ENCODE data around the gene CGB7.
"Not testable (repeated sequence)": the region's sequence is repeated elsewhere in the genome, so short reads cannot be mapped to it uniquely, and the experiment has no call there.

The CGB7 gene

GRCh38 chr19:49020931-49021895, 36.3 kb downstream of the CGB7 start:
- DNase-seq (ENCODE audit: insufficient read length, low spot score) (no peak), FAIRE-seq (no peak)
- TF ChIP-seq POLR2AphosphoS5 (IDR thresholded peaks at IDR 0.05; ENCODE audit: low read depth, low read length), result no peak
- no peak for TF ChIP-seq SPI1 (IDR thresholded peaks at IDR 0.05; ENCODE audit: low read depth, low read length)
- no peak for TF ChIP-seq PAX5 (IDR thresholded peaks at IDR 0.05; ENCODE audit: insufficient read depth, low read length, severe bottlenecking)
- TF ChIP-seq POU2F2 (IDR thresholded peaks at IDR 0.05; ENCODE audit: low read depth, low read length), result no peak
- TF ChIP-seq TAF1 (IDR thresholded peaks at IDR 0.05; ENCODE audit: low read depth, low read length), result no peak

GRCh38 chr19:49020342-49020741, 37.2 kb downstream of the CGB7 start:
- no peak for FAIRE-seq
- no peak for TF ChIP-seq PAX5 (IDR thresholded peaks at IDR 0.05; ENCODE audit: insufficient read depth, low read length, severe bottlenecking)
- TF ChIP-seq POLR2AphosphoS5 (IDR thresholded peaks at IDR 0.05; ENCODE audit: low read depth, low read length), result no peak
- no peak for TF ChIP-seq POLR2A (IDR thresholded peaks at IDR 0.05; ENCODE audit: low read depth, low read length)
- TF ChIP-seq SPI1 (IDR thresholded peaks at IDR 0.05; ENCODE audit: low read depth, low read length), result no peak
- no peak for TF ChIP-seq TAF1 (IDR thresholded peaks at IDR 0.05; ENCODE audit: low read depth, low read length)
- TF ChIP-seq POU2F2 (IDR thresholded peaks at IDR 0.05; ENCODE audit: low read depth, low read length), result no peak

GRCh38 chr19:49019242-49019932, 38.2 kb downstream of the CGB7 start:
- no peak for TF ChIP-seq TAF1 (IDR thresholded peaks at IDR 0.05; ENCODE audit: low read depth, low read length)
- no peak for TF ChIP-seq POU2F2 (IDR thresholded peaks at IDR 0.05; ENCODE audit: low read depth, low read length)
- no peak for TF ChIP-seq POLR2AphosphoS5 (IDR thresholded peaks at IDR 0.05; ENCODE audit: low read depth, low read length)
- TF ChIP-seq SPI1 (IDR thresholded peaks at IDR 0.05; ENCODE audit: low read depth, low read length), result no peak
- no peak for TF ChIP-seq POLR2A (IDR thresholded peaks at IDR 0.05; ENCODE audit: low read depth, low read length)
- no peak for FAIRE-seq
- no peak for DNase-seq (ENCODE audit: insufficient read length, low spot score)

More at GRCh38 chr19:49020342-49020741, 37.2 kb downstream of the CGB7 start:
- no peak for DNase-seq (ENCODE audit: insufficient read length, low spot score)

GRCh38 chr19:49018388-49019241, 38.9 kb downstream of the CGB7 start:
- FAIRE-seq, result peak; percentile 13
- DNase-seq (ENCODE audit: insufficient read length, low spot score), result not testable (repeated sequence)

GRCh38 chr19:49017666-49018351, 39.7 kb downstream of the CGB7 start:
- peak; percentile 45 for FAIRE-seq
- no peak for TF ChIP-seq TAF1 (IDR thresholded peaks at IDR 0.05; ENCODE audit: low read depth, low read length)
- DNase-seq (ENCODE audit: insufficient read length, low spot score), result peak; percentile 89

- DNase-seq (ENCODE audit: insufficient read length, low spot score) (no peak), FAIRE-seq (no peak)
- TF ChIP-seq POLR2AphosphoS5 (IDR thresholded peaks at IDR 0.05; ENCODE audit: low read depth, low read length) (no peak), TAF1 (IDR thresholded peaks at IDR 0.05; ENCODE audit: low read depth, low read length) (no peak), PAX5 (IDR thresholded peaks at IDR 0.05; ENCODE audit: insufficient read depth, low read length, severe bottlenecking) (no peak)
These were observed 40.4 kb downstream of the CGB7 start, which contains the start of gene LHB for GRCh38 chr19:49017041-49017665. TSS of gene LHB (minus strand) at chr19:49017091. CDS start at chr19:49017081, 10 bp downstream.

- TF ChIP-seq POLR2A (IDR thresholded peaks at IDR 0.05; ENCODE audit: low read depth, low read length) (no peak), PAX5 (IDR thresholded peaks at IDR 0.05; ENCODE audit: insufficient read depth, low read length, severe bottlenecking) (no peak), POU2F2 (IDR thresholded peaks at IDR 0.05; ENCODE audit: low read depth, low read length) (no peak), SPI1 (IDR thresholded peaks at IDR 0.05; ENCODE audit: low read depth, low read length) (no peak), TAF1 (IDR thresholded peaks at IDR 0.05; ENCODE audit: low read depth, low read length) (no peak), POLR2AphosphoS5 (IDR thresholded peaks at IDR 0.05; ENCODE audit: low read depth, low read length) (no peak)
- DNase-seq (ENCODE audit: insufficient read length, low spot score), result no peak
- FAIRE-seq, result no peak
These were observed 41.3 kb downstream of the CGB7 start for GRCh38 chr19:49016067-49016839.

GRCh38 chr19:49014870-49015255, 42.7 kb downstream of the CGB7 start:
- DNase-seq (ENCODE audit: insufficient read length, low spot score) (no peak), FAIRE-seq (no peak)
- no peak for TF ChIP-seq SPI1 (IDR thresholded peaks at IDR 0.05; ENCODE audit: low read depth, low read length)
- no peak for TF ChIP-seq TAF1 (IDR thresholded peaks at IDR 0.05; ENCODE audit: low read depth, low read length)
- no peak for TF ChIP-seq PAX5 (IDR thresholded peaks at IDR 0.05; ENCODE audit: insufficient read depth, low read length, severe bottlenecking)
- TF ChIP-seq POU2F2 (IDR thresholded peaks at IDR 0.05; ENCODE audit: low read depth, low read length), result no peak
- no peak for TF ChIP-seq POLR2AphosphoS5 (IDR thresholded peaks at IDR 0.05; ENCODE audit: low read depth, low read length)
- no peak for TF ChIP-seq POLR2A (IDR thresholded peaks at IDR 0.05; ENCODE audit: low read depth, low read length)
